Testis (tissue), 2 donors: ENCODE results near the gene CYP4F22.
"Not testable (repeated sequence)": the region's sequence is repeated elsewhere in the genome, so short reads cannot be mapped to it uniquely, and the experiment has no call there.

Source experiments
- CTCF ChIP-seq, 3 experiments: fragments of 450-650 bp in 2 of 3; fragments of 200-600 bp in 1 of 3; sonication (generic) in 1 of 3; IDR thresholded peaks; one replicate each; pipeline ENCODE4 v1.5.1; 2016 to 2019; ENCODE audit warnings: antibody characterized with exemption in 3 of 3, mild to moderate bottlenecking in 2 of 3, moderate library complexity in 1 of 3
- POLR2A ChIP-seq: fragments of 450-650 bp; IDR thresholded peaks from one replicate; pipeline ENCODE4 v1.6.1; 2017; ENCODE audit warnings: antibody characterized with exemption, mild to moderate bottlenecking, moderate library complexity

DNA sequence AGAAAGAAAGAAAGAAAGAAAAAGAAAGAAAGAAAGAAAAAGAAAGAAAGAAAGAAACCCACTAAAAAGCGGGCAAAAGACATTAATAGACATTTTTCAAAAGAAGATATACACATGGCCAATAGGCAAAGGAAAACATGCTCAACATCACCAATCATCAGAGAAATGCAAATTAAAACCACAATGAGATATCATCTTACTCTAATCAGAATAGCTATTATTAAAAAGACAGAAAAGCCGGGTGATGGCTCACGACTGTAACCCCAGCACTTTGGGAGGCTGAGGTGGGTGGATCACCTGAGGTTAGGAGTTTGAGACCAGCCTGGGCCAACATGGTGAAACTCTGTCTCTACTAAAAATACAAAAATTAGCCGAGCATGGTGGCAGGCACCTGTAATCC is 34.5 kb upstream of the CYP4F22 start:
- not testable (repeated sequence) for TF ChIP-seq POLR2A; CTCF (IDR thresholded peaks at IDR 0.05)
